ENCODE data around the gene AGPAT1.
A peak's percentile ranks its signal among the peaks of the same experiment; 100 is the strongest.
"Not testable (repeated sequence)": the region's sequence is repeated elsewhere in the genome, so short reads cannot be mapped to it uniquely, and the experiment has no call there.

The AGPAT1 gene

GRCh38 chr6:32148289-32149091 lies 27.4 kb downstream of the AGPAT1 start:
- DNase-seq (ENCODE audit: low spot score) = peak; percentile 26

GRCh38 chr6:32147401-32148132 lies 28.3 kb downstream of the AGPAT1 start:
- DNase-seq (ENCODE audit: low spot score) = no peak

DNA sequence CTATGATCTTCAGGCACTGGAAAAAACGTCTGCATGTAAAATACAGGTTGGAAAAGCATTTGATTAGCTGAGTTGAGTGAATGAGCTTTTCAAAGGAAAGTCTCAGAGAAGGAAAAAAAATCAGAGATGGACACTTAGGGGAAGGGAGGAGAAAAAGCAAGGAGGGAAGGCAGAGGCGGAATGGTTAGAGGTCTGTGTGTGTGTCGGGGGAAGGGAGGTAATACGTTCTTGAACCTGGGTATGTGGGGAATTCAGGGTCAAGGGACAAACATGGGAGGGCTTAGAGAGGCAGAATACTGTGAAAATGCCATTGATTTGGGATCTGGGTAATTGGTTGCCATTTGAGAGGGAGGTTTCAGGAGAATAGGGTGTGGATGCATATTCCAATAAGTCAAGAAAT lies 29.2 kb downstream of the AGPAT1 start:
- no peak for DNase-seq (ENCODE audit: low spot score)

- peak; percentile 21 for DNase-seq (ENCODE audit: low spot score)
These were observed 29.6 kb downstream of the AGPAT1 start for GRCh38 chr6:32146287-32146686.

DNA sequence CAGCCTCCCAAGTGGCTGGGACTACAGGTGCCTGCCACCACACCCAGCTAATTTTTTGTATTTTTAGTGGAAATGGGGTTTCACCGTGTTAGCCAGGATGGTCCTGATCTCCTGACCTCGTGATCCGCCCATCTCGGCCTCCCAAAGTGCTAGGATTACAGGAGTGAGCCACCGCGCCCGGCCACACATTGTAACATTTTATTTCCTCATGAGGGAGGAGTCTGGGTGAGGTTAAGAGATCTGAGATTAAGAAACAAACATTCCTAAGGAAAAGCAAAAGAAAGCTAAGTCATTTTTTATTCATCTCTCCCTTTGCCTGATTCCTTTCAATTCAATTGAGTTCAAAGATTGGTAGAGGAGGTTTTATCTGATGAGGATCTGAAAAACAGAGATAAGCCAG lies 31.6 kb downstream of the AGPAT1 start:
- not testable (repeated sequence) for DNase-seq (ENCODE audit: low spot score)

DNA sequence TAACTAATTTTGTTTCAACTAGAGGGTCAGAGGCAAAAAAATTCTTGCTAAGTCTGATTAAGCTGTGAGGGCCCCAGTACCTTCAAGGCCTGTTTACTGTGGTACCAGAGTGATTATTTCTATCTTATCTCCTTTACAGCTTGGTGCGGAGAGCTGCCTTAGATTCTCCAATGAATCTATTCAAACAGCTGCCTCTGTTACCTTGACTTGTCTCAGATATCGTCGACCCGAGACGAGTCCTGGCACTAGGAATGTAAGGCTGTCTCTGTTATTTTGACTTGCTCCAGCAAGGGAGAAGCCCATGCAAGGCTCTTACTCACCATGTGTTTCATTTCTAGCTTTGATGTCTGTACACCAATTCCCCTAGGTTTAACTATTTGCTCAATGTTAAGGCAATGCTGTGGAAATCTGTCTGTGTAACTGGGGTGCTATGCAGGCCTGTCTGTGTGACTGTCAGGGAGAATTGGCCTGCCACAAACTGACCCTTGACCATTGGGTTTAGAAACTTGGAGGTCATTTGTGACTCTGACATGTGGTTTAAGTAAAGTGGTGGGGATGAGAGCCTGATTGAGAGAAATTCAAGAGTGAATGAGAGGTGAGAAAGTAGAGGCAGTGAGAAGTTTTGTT lies 35.4 kb downstream of the AGPAT1 start:
- DNase-seq (ENCODE audit: low spot score) = no peak

GRCh38 chr6:32139590-32139989 lies 36.3 kb downstream of the AGPAT1 start:
- no peak for DNase-seq (ENCODE audit: low spot score)

- no peak for DNase-seq (ENCODE audit: low spot score)
These were observed 38.4 kb downstream of the AGPAT1 start for GRCh38 chr6:32137454-32137853.

DNA sequence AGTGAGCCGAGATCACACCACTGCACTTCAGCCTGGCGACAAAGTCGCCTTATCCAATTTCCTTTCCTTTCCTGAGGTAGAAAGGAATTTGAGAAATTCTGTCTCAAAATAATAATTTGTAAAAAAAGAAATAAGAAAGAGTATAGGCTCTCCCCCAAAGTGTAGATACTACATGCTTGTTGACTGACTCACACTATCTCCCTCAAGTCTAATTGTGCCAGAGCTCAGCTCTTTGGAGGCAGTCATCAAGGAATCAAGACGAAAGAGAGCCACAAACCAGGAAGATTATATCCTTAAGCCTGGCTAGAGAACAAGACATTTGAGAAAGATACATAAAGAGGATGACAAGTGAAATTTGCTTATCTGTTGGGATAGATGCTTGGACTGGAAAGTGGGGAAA lies 42.1 kb downstream of the AGPAT1 start:
- peak; percentile 14 for DNase-seq (ENCODE audit: low spot score)

- no peak for DNase-seq (ENCODE audit: low spot score)
These were observed 43.8 kb downstream of the AGPAT1 start for GRCh38 chr6:32132110-32132509.

- no peak for DNase-seq (ENCODE audit: low spot score)
These were observed 44.4 kb downstream of the AGPAT1 start for GRCh38 chr6:32131439-32131948.

GRCh38 chr6:32129297-32130088 lies 46.4 kb downstream of the AGPAT1 start:
- DNase-seq (ENCODE audit: low spot score) = no peak

GRCh38 chr6:32128751-32129296 lies 47.1 kb downstream of the AGPAT1 start:
- no peak for DNase-seq (ENCODE audit: low spot score)

DNA sequence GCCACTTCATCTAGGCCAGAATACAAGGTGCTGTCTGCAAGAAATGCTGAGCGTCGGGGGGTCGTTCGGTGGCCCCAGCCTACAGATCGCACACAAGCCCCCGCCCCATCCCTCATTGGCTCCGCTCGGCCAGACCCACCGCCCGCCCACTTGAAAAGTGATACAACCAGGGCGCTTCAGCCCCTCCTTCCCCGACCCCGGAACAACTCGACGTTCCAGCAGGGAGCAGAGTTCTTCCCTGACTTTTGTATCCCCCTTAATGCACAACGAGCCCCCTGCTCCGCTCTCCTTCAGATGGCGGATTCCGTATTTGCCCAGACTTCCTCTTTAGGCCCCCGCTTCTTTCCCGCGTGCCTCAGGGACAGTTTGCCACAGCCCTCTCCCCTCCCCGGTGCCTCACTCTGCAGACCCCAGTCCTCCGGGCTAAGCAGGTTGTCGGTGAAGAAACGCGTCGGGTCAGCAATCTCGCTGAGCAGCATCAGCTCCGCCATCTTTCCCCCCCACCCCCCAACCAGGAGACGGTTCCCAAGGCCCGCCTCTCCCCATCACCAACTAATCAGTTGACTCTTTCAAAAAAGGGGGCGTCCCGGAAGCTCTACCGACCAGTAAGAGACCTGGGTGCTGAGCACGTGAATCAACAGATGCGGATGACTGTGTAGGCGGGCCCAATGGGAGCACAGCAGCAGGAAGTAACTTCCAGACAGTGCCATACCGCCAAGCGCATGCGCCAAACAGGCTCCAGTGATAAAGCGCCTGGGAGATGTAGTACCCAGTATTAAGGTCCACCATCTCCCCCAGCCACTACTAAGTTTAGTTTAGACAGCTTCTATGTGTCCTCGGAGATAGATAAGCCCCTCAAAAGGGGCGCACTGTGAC lies 47.9 kb downstream of the AGPAT1 start, which contains the start of gene ATF6B:
ATF6B (minus strand) TSS at position 530 of the 876 bp plus-strand sequence; CDS start at position 491, 39 bp downstream.
- peak; percentile 100 for DNase-seq (ENCODE audit: low spot score)

- DNase-seq (ENCODE audit: low spot score) = no peak
These were observed 48.5 kb downstream of the AGPAT1 start for GRCh38 chr6:32127409-32127716.

DNA sequence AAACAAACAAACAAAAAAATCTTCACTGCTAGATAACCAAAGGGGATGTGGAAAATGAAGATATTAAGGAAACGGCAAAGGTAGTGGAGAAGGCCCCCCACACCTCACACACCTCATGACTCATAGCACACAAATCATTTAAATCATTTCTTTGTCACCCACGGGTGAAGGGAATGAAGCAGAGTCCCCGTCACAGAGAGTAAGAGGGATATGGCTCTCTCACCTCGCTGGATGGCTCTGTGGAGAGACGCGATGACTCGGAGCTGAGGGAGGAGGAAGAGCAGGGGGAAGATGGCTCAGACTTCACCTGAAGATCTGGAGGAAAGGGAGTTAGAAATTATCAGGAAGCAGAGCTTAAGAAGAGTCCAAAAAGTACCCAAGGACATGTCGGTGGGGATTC lies 49.0 kb downstream of the AGPAT1 start:
- peak; percentile 43 for DNase-seq (ENCODE audit: low spot score)

GRCh38 chr6:32123681-32124080 lies 52.2 kb downstream of the AGPAT1 start:
- DNase-seq (ENCODE audit: low spot score) = no peak

DNA sequence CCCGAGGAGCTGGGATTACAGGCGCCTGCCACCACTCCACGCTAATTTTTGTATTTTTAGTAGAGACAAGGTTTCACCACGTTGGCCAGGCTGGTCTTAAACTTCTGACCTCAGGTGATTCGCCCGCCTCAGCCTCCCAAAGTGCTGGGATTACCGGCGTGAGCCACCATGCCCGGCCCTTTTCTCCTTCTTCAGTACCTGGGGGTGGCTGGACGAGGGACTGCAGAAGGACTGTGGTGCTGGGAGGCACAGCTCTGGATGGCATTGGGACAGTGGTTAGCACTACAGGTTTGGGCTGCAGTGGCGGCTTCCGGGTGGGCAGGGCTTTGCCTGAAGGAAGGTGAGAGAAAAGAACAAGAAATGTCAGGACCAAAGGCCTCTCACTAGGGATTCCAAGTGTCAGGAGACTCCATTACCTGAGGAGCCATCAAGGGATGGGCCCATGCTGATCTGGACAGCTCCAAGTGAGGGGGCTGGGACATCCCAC lies 55.3 kb downstream of the AGPAT1 start:
- no peak for DNase-seq (ENCODE audit: low spot score)

DNA sequence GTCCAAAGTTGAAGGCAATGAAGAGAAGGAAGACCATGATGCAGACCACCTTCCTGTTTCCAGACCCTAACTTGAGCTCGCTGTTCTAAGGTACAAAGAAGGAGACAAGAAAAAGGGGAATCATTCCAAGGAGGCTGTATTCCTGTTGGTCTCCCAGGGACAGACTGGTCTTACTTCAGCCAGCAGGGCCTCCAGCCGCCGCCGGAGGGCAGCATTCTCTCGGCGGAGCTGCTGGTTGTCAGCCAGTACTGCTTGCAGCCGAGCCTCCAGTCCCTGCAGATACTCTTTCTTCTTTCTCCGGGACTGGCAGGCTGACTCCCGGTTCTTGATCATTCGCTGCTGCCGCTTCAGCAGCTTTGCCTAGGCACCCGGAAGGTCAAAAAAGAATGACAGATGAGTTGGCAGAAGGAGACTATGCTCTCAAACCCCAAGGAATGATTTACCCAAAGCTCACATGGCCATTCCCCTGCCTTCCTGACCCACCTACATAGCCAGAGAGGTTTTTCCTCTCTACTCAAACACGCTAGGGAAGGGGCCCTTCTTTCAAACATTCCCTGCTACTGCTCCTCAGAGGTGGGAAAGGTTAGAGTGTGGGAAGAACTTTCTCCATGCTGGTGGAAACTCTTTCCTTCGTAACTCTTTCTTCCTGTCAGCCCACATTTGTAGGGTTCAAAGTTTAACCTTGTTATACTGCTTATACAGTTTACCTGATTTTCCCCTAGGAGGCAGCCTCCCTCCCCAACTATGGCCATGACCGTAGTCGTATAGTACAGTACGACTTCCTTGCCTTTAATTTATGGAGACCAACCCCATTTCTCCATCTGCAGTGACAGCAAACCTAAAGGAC lies 56.9 kb downstream of the AGPAT1 start:
- peak; percentile 86 for DNase-seq (ENCODE audit: low spot score)

Measured in kidney tubule cell (primary cell).